Thyroid gland (tissue), 4 donors: ENCODE results near the gene CYP26C1. TPM values are rescaled to one million over a fixed set of nuclear protein-coding genes. Genes with fewer than 3 reads are reported as not detected.

Source experiments
- DNase-seq, 2 donors: peaks; one replicate each; pipeline ENCODE4 v3.0.0-alpha.2; 2019
- H3K27ac ChIP-seq, 3 donors: fragments of 200-600 bp; sonication (generic); 1 replicate in 2 of 3; 2 replicates in 1 of 3; pipeline ENCODE4 v1.5.1; 2016 to 2019; ENCODE audit warnings: mild to moderate bottlenecking in 1 of 3, moderate library complexity in 1 of 3
- H3K27me3 ChIP-seq: fragments of 200-600 bp; sonication (generic); one replicate; pipeline ENCODE4 v1.5.1; 2019
- H3K36me3 ChIP-seq, 2 donors: fragments of 200-600 bp; sonication (generic); one replicate each; pipeline ENCODE4 v1.5.1; 2016 to 2019
- H3K4me1 ChIP-seq, 2 donors: fragments of 200-600 bp; sonication (generic); one replicate each; pipeline ENCODE4 v1.5.1; 2017 to 2019
- H3K4me3 ChIP-seq, 3 donors: fragments of 200-600 bp; sonication (generic); replicated peaks in 1 of 3; 1 replicate in 2 of 3; 2 replicates in 1 of 3; pipeline ENCODE4 v1.5.1; 2016; ENCODE audit warnings: mild to moderate bottlenecking in 1 of 3
- H3K9me3 ChIP-seq: fragments of 200-600 bp; sonication (generic); one replicate; pipeline ENCODE4 v1.5.1; 2017
- CTCF ChIP-seq, 6 experiments: fragments of 200-600 bp in 3 of 6; fragments of 450-650 bp in 3 of 6; sonication (generic) in 3 of 6; IDR thresholded peaks; one replicate each; pipeline ENCODE4 v1.5.1; 2016 to 2019; ENCODE audit warnings: antibody characterized with exemption in 6 of 6, mild to moderate bottlenecking in 2 of 6, inconsistent platforms in 1 of 6, moderate library complexity in 1 of 6
- POLR2A ChIP-seq, 2 donors: fragments of 450-650 bp; IDR thresholded peaks; one replicate each; pipeline ENCODE4 v1.6.1; 2017; ENCODE audit warnings: antibody characterized with exemption in 2 of 2, mild to moderate bottlenecking in 2 of 2, moderate library complexity in 1 of 2
- WGBS, 2 donors: methylation state at CpG; one replicate each; pipeline ENCODE4 v1.1.5; 2017; 5-methylcytosine and 5-hydroxymethylcytosine counted together
- intact Hi-C: fragments of 100-400 bp; cut with DNase I; formaldehyde crosslinking; loops from one replicate; pipeline ENCODE4 v1.15.1; 2023
- total RNA-seq, 4 donors: library from RNA; depleted of rRNA; stranded (reverse); fragments of >200 nt; gene quantifications; one replicate each; pipeline ENCODE4 v1.2.3, GENCODE V29; 2016

The CYP26C1 gene
- total RNA-seq, 4 donors from 2014 or later: 0.13 to 0.22 (median 0.20) TPM; not detected in 1

DNA sequence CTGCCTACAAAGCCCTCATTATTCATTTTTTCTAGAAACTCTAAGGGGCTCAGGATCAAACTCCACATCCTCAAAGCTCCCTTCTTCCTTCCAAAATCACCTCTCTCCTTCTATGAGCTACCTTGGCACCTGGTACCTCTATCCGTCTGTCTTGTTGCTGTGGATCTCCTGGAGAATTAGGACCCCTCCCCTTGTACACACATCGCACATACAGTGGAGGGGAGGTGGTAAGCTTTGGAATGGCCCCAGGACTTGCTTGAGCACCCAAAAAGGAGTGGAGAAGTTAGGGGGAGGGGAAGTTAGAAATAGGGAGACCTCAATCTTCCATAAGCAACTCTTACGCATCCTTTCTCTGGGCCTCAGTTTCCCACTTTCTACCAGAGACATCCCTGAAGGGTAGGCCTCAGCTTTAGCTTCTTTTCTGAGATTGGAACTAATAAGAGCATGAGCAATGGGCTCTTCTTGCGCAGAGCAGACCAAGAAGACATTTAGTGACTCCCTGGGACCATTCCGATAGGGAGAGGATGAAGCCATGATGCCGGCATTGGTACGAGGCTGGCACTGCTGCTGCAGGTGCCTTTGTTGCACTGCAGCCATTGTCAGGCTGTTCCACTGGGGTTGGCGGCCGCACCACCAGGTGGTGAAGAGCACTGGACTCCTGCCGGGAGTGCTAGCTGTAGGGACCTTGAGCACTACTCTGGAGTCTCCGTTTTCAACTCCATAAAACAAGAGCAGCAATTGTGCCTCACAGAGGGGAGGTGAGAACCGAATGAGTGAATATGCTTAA lies 4.5 kb downstream of the CYP26C1 start:
- H3K4me1 ChIP-seq: peaks cover 7 to 20% of the 10 kb centered on the region in 2 donors
- no peaks in the 10 kb centered on the region for H3K36me3 ChIP-seq
- H3K27me3 ChIP-seq: peaks cover 3% of the 10 kb centered on the region
- WGBS, 2 donors: 78 to 88% methylated on average over 11 to 12 of the region's 12 CpGs
- no peak for DNase-seq
- H3K4me3 ChIP-seq: no peak overlapping the region
- intact Hi-C loops: no loop called here
- TF ChIP-seq CTCF (IDR thresholded peaks at IDR 0.05): no peak
- no peak for TF ChIP-seq POLR2A (IDR thresholded peaks at IDR 0.05)
- H3K27ac ChIP-seq: no peak overlapping the region
- H3K9me3 ChIP-seq: no peaks in the 10 kb centered on the region

DNA sequence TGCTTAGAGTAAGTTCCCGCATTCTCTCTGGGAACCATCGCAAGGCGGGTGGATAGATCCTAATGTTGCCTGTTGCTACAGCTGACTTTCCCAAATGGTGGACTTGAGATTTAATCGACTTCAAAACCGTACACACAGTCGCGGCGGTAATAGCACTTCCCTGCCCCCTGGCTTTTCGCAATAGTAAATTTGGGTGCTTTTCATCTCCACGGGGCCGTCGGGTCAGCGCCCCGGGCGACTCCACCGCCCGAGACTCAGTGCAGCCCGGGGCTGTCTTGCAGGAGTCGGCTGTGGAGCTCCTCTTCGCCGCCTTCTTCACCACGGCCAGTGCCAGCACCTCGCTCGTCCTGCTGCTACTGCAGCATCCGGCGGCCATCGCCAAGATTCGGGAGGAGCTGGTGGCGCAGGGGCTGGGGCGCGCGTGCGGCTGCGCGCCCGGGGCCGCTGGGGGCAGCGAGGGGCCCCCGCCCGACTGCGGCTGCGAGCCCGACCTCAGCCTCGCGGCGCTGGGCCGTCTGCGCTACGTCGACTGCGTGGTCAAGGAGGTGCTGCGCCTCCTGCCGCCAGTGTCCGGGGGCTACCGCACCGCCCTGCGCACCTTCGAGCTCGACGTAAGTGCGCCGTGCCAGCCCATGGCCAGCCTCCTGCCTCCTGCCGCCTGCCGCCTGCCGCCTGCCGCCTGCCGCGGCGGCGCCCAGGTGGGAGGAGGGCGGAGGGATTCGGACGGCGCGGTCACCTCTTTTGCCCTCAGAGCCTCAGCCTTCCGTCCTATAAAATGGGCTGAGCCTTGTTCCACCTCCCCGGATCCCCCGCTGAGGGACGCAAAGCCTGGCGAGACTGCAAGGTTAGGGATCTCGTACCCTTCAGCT lies 5.3 kb downstream of the CYP26C1 start:
- H3K4me1 ChIP-seq: peaks cover 7 to 20% of the 10 kb centered on the region in 2 donors
- no peak overlapping the region for H3K4me3 ChIP-seq
- H3K36me3 ChIP-seq: no peaks in the 10 kb centered on the region
- no peak for TF ChIP-seq POLR2A (IDR thresholded peaks at IDR 0.05)
- TF ChIP-seq CTCF (IDR thresholded peaks at IDR 0.05): no peak
- peaks cover 3% of the 10 kb centered on the region for H3K27me3 ChIP-seq
- intact Hi-C loops: no loop called here
- no peaks in the 10 kb centered on the region for H3K9me3 ChIP-seq
- no peak for DNase-seq
- H3K27ac ChIP-seq: no peak overlapping the region
- WGBS, 2 donors: 17 to 20% methylated on average over 22 to 32 of the region's 81 CpGs

DNA sequence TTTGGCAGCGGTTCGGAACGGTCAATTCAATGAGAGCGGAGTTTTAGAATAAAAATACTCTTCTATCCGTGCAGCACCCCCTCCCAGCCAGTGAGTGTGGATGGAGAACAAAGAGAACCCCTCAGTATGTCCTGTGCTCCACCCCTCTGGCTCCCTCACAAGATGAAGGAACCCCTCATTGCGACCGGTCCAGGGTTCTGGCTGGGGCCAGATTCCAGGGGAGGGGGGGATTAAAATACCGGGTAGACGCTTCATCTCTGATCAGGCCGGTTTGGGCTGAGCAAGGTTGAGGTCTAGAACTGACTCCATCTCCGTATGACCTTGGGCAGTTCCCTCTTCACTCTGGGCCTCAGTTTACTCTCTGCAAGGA lies 5.9 kb downstream of the CYP26C1 start:
- no peaks in the 10 kb centered on the region for H3K36me3 ChIP-seq
- intact Hi-C loops: no loop called here
- no peak for TF ChIP-seq CTCF (IDR thresholded peaks at IDR 0.05)
- WGBS, 2 donors: 25 to 34% methylated on average over 11 of the region's 11 CpGs
- H3K27ac ChIP-seq: no peak overlapping the region
- no peak overlapping the region for H3K4me3 ChIP-seq
- H3K4me1 ChIP-seq: peaks cover 7 to 20% of the 10 kb centered on the region in 2 donors
- H3K9me3 ChIP-seq: no peaks in the 10 kb centered on the region
- peaks cover 3% of the 10 kb centered on the region for H3K27me3 ChIP-seq
- no peak for DNase-seq

GRCh38 chr10:93067443-93068365 lies 7.1 kb downstream of the CYP26C1 start:
- H3K9me3 ChIP-seq: no peaks in the 10 kb centered on the region
- no peak for TF ChIP-seq CTCF (IDR thresholded peaks at IDR 0.05)
- no peak for TF ChIP-seq POLR2A (IDR thresholded peaks at IDR 0.05)
- DNase-seq: no peak
- peaks cover 4 to 18% of the 10 kb centered on the region in 2 donors for H3K4me1 ChIP-seq
- no peak overlapping the region for H3K4me3 ChIP-seq
- WGBS, 2 donors: 21 to 27% methylated on average over 12 to 16 of the region's 17 CpGs
- peaks cover 3% of the 10 kb centered on the region for H3K27me3 ChIP-seq
- no peaks in the 10 kb centered on the region for H3K36me3 ChIP-seq
- intact Hi-C loops: no loop called here
- H3K27ac ChIP-seq: no peak overlapping the region
